Measurements from ENCODE around the gene BEND3.

Gene BEND3

GRCh38 chr6:107080036-107080435 lies 35.3 kb downstream of the BEND3 start:
- DNase-seq, result no peak

GRCh38 chr6:107079429-107079828 lies 35.9 kb downstream of the BEND3 start:
- no peak for DNase-seq

GRCh38 chr6:107077710-107078109 lies 37.6 kb downstream of the BEND3 start:
- DNase-seq, result no peak

GRCh38 chr6:107075951-107076381 lies 39.3 kb downstream of the BEND3 start:
- no peak for DNase-seq

GRCh38 chr6:107070686-107071085 lies 44.6 kb downstream of the BEND3 start:
- no peak for DNase-seq

- no peak for DNase-seq
These were observed 45.4 kb downstream of the BEND3 start for GRCh38 chr6:107069631-107070548.

- no peak for DNase-seq
These were observed 46.4 kb downstream of the BEND3 start for GRCh38 chr6:107068691-107069630.

GRCh38 chr6:107066697-107067659 lies 48.3 kb downstream of the BEND3 start:
- peak; percentile 19 for DNase-seq

- DNase-seq, result peak; percentile 79
These were observed 50.7 kb downstream of the BEND3 start for GRCh38 chr6:107064579-107065065.

GRCh38 chr6:107062691-107063090 lies 52.6 kb downstream of the BEND3 start:
- no peak for DNase-seq

GRCh38 chr6:107061125-107062020 lies 53.9 kb downstream of the BEND3 start:
- no peak for DNase-seq

- no peak for DNase-seq
These were observed 54.6 kb downstream of the BEND3 start for GRCh38 chr6:107060704-107061103.

GRCh38 chr6:107059606-107060005 lies 55.7 kb downstream of the BEND3 start:
- no peak for DNase-seq

GRCh38 chr6:107057679-107058078 lies 57.6 kb downstream of the BEND3 start:
- no peak for DNase-seq

- no peak for DNase-seq
These were observed 58.5 kb downstream of the BEND3 start for GRCh38 chr6:107056796-107057195.

- no peak for DNase-seq
These were observed 67.5 kb downstream of the BEND3 start for GRCh38 chr6:107047807-107048206.

GRCh38 chr6:107045826-107046675 lies 69.3 kb downstream of the BEND3 start:
- no peak for DNase-seq

GRCh38 chr6:107033126-107033525 lies 82.2 kb downstream of the BEND3 start:
- no peak for DNase-seq

GRCh38 chr6:107032051-107032450 lies 83.3 kb downstream of the BEND3 start:
- no peak for DNase-seq

- DNase-seq, result no peak
These were observed 85.2 kb downstream of the BEND3 start for GRCh38 chr6:107030151-107030550.

All from NCI-H226 (cell line).